ENCODE measurements around the gene XRN1.
A peak's percentile ranks its signal among the peaks of the same experiment; 100 is the strongest.

Gene XRN1

GRCh38 chr3:142447852-142448823 lies at the start of gene XRN1:
Gene XRN1 (minus strand): TSS chr3:142448037. CDS start chr3:142447944, 93 bp downstream.
- DNase-seq (ENCODE audit: low read depth), result peak; percentile 81
- peak within 1 kb of the TSS; percentile 91 for H3K4me3 ChIP-seq (ENCODE audit: control insufficient read depth, low read depth, low read length)
- TF ChIP-seq CTCF (IDR thresholded peaks at IDR 0.05; ENCODE audit: control insufficient read depth, insufficient read depth, low read depth, low read length, missing control alignments), result no peak

GRCh38 chr3:142495103-142495502 lies 47.3 kb upstream of the XRN1 start:
- no peak overlapping the region for H3K4me3 ChIP-seq (ENCODE audit: control insufficient read depth, low read depth, low read length)
- TF ChIP-seq CTCF (IDR thresholded peaks at IDR 0.05; ENCODE audit: control insufficient read depth, insufficient read depth, low read depth, low read length, missing control alignments), result no peak
- DNase-seq (ENCODE audit: low read depth), result no peak

GRCh38 chr3:142492184-142492583 lies 44.3 kb upstream of the XRN1 start:
- no peak for DNase-seq (ENCODE audit: low read depth)
- H3K4me3 ChIP-seq (ENCODE audit: control insufficient read depth, low read depth, low read length), result no peak overlapping the region
- no peak for TF ChIP-seq CTCF (IDR thresholded peaks at IDR 0.05; ENCODE audit: control insufficient read depth, insufficient read depth, low read depth, low read length, missing control alignments)

- DNase-seq (ENCODE audit: low read depth), result no peak
- TF ChIP-seq CTCF (IDR thresholded peaks at IDR 0.05; ENCODE audit: control insufficient read depth, insufficient read depth, low read depth, low read length, missing control alignments), result no peak
- no peak overlapping the region for H3K4me3 ChIP-seq (ENCODE audit: control insufficient read depth, low read depth, low read length)
These were observed 41.9 kb upstream of the XRN1 start for GRCh38 chr3:142489572-142490323.

- no peak for TF ChIP-seq CTCF (IDR thresholded peaks at IDR 0.05; ENCODE audit: control insufficient read depth, insufficient read depth, low read depth, low read length, missing control alignments)
- no peak for DNase-seq (ENCODE audit: low read depth)
- H3K4me3 ChIP-seq (ENCODE audit: control insufficient read depth, low read depth, low read length), result no peak overlapping the region
These were observed 37.1 kb upstream of the XRN1 start for GRCh38 chr3:142484912-142485435.

- no peak overlapping the region for H3K4me3 ChIP-seq (ENCODE audit: control insufficient read depth, low read depth, low read length)
- no peak for DNase-seq (ENCODE audit: low read depth)
These were observed 33.4 kb upstream of the XRN1 start for GRCh38 chr3:142481196-142481595.

More at GRCh38 chr3:142481196-142481595, 33.4 kb upstream of the XRN1 start:
- TF ChIP-seq CTCF (IDR thresholded peaks at IDR 0.05; ENCODE audit: control insufficient read depth, insufficient read depth, low read depth, low read length, missing control alignments), result no peak
